HCT116 (cell line): ENCODE measurements around the gene IZUMO1R. TPM values are rescaled to one million over a fixed set of nuclear protein-coding genes. Genes with fewer than 3 reads are reported as not detected.
A peak's percentile ranks its signal among the peaks of the same experiment; 100 is the strongest.

Experiments
- ATAC-seq: fragments of 200-7000 bp; cut with Tn5 transposase; 2 replicates; pipeline ENCODE4 v1.9.1; 2020; ENCODE audit warnings: mild to moderate bottlenecking, moderate library complexity
- BruUV-seq: library from RNA; stranded (reverse); fragments of 400-500 nt; replicated peaks from 2 replicates; lab custom pipeline; 2021; lab: Mats Ljungman, UMichigan
- CTCF ChIA-PET: fragments of 300-600 bp; sonication (Branson Sonifier 250); formaldehyde crosslinking; loops from one replicate; lab custom pipeline; 2021; ENCODE audit warnings: antibody characterized with exemption; lab: Charles Lee
- POLR2A ChIA-PET: fragments of 300-600, 350-600 bp; sonication (Branson Sonifier 250); formaldehyde crosslinking; loops from one replicate; lab custom pipeline; 2021; ENCODE audit warnings: antibody characterized with exemption; lab: Charles Lee
- RAD21 ChIA-PET, 2 experiments: fragments of 300-600 bp; sonication (Branson Sonifier 250); formaldehyde crosslinking; loops; one replicate each; lab custom pipeline; 2023; ENCODE audit warnings: low total read pairs in 2 of 2; ENCODE audit not compliant: uncharacterized antibody in 2 of 2, unreplicated experiment in 2 of 2, low non-redundant PET in 1 of 2; lab: Charles Lee
- DNase-seq: peaks from one replicate; pipeline ENCODE4 v3.0.0-alpha.2; 2010; ENCODE audit warnings: low read depth, low spot score
- H2AFZ ChIP-seq: fragments of 200-600 bp; shearing (Covaris generic), sonication (generic); 2 replicates; pipeline ENCODE4 v1.6.1; 2017; ENCODE audit warnings: low read depth, mixed run types, mixed read lengths, antibody characterized with exemption, low read length; ENCODE audit not compliant: poor library complexity, severe bottlenecking
- H3K27ac ChIP-seq: 2 replicates; pipeline ENCODE4 v1.5.1; 2012; ENCODE audit warnings: low read depth, low read length
- H3K27me3 ChIP-seq: fragments of 200-600 bp; sonication (generic); 2 replicates; pipeline ENCODE4 v1.6.1; 2016; ENCODE audit warnings: mixed run types, low read length, mixed read lengths; ENCODE audit not compliant: insufficient read depth
- H3K36me3 ChIP-seq, 2 experiments: fragments of 200-500 bp in 1 of 2; fragments of 200-600 bp in 1 of 2; sonication (Bioruptor generic) in 1 of 2; sonication (generic) in 1 of 2; 2 replicates each; pipeline versions ENCODE4 v1.5.1 to v1.6.1; 2014 to 2016; ENCODE audit warnings: low read length in 2 of 2, inconsistent platforms in 1 of 2, mixed read lengths in 1 of 2, mixed run types in 1 of 2; ENCODE audit not compliant: insufficient read depth in 2 of 2, control insufficient read depth in 1 of 2
- H3K4me1 ChIP-seq, 2 experiments: fragments of 200-600 bp in 1 of 2; sonication (generic) in 1 of 2; 2 replicates each; pipeline versions ENCODE4 v1.5.1 to v1.6.1; 2012 to 2017; ENCODE audit warnings: low read length in 2 of 2, inconsistent platforms in 1 of 2, mild to moderate bottlenecking in 1 of 2, mixed read lengths in 1 of 2, mixed run types in 1 of 2, moderate library complexity in 1 of 2; ENCODE audit not compliant: insufficient read depth in 2 of 2, control insufficient read depth in 1 of 2
- H3K4me2 ChIP-seq: fragments of 200-600 bp; sonication (generic); 2 replicates; pipeline ENCODE4 v1.6.1; 2017; ENCODE audit warnings: mixed run types, low read length, mixed read lengths
- H3K4me3 ChIP-seq, 2 experiments: fragments of 200-600 bp in 1 of 2; sonication (generic) in 1 of 2; replicated peaks in 1 of 2; 2 replicates each; pipeline ENCODE4 v1.5.1; 2011 to 2016; ENCODE audit warnings: low read length in 2 of 2, control low read depth in 1 of 2, low read depth in 1 of 2, mild to moderate bottlenecking in 1 of 2, mixed read lengths in 1 of 2, mixed run types in 1 of 2
- H3K79me2 ChIP-seq: fragments of 200-600 bp; sonication (generic); 2 replicates; pipeline ENCODE4 v1.6.1; 2017; ENCODE audit warnings: mild to moderate bottlenecking, mixed run types, low read length, moderate library complexity, mixed read lengths; ENCODE audit not compliant: insufficient read depth
- H3K9ac ChIP-seq: fragments of 200-600 bp; sonication (generic); 2 replicates; pipeline ENCODE4 v1.6.1; 2016; ENCODE audit warnings: low read length, mixed read lengths
- H3K9me2 ChIP-seq: fragments of 200-600 bp; sonication (generic), shearing (Covaris generic); 2 replicates; pipeline ENCODE4 v1.6.1; 2017; ENCODE audit warnings: mixed run types, mild to moderate bottlenecking, moderate library complexity; ENCODE audit not compliant: insufficient read depth
- H3K9me3 ChIP-seq, 2 experiments: fragments of 200-500 bp in 1 of 2; fragments of 200-600 bp in 1 of 2; sonication (Bioruptor generic) in 1 of 2; sonication (generic) in 1 of 2; 2 replicates each; pipeline ENCODE4 v1.6.1; 2014 to 2017; ENCODE audit warnings: low read length in 2 of 2, mixed read lengths in 2 of 2, inconsistent platforms in 1 of 2, low read depth in 1 of 2, mild to moderate bottlenecking in 1 of 2, mixed run types in 1 of 2, moderate library complexity in 1 of 2; ENCODE audit not compliant: control insufficient read depth in 1 of 2, insufficient read depth in 1 of 2
- H4K20me1 ChIP-seq: fragments of 200-600 bp; sonication (generic), shearing (Covaris generic); 2 replicates; pipeline ENCODE4 v1.6.1; 2017; ENCODE audit warnings: mixed run types, mild to moderate bottlenecking, moderate library complexity; ENCODE audit not compliant: insufficient read depth
- CEBPB ChIP-seq: IDR thresholded peaks from 2 replicates; pipeline ENCODE4 v1.6.1; 2012; ENCODE audit warnings: low read depth
- EGR1 ChIP-seq: IDR thresholded peaks from 2 replicates; pipeline ENCODE4 v1.6.1; 2012; ENCODE audit warnings: low read depth
- EZH2phosphoT487 ChIP-seq: fragments of 200-600 bp; IDR thresholded peaks from 2 replicates; pipeline ENCODE4 v1.6.1; 2018; ENCODE audit warnings: antibody characterized with exemption, borderline replicate concordance
- JUND ChIP-seq: IDR thresholded peaks from 2 replicates; pipeline ENCODE4 v1.6.1; 2012
- RAD21 ChIP-seq: IDR thresholded peaks from 2 replicates; pipeline ENCODE4 v1.6.1; 2012; ENCODE audit warnings: low read depth, mild to moderate bottlenecking
- SRF ChIP-seq: IDR thresholded peaks from 2 replicates; pipeline ENCODE4 v1.6.1; 2012; ENCODE audit warnings: low read depth
- TCF7L2 ChIP-seq: IDR thresholded peaks from 2 replicates; pipeline ENCODE4 v1.7.0; 2011; ENCODE audit warnings: borderline replicate concordance, inconsistent platforms; ENCODE audit not compliant: insufficient read depth, insufficient read length; ENCODE audit errors: extremely low read depth
- intact Hi-C: fragments of 100-400 bp; cut with micrococcal nuclease; formaldehyde crosslinking; loops from 2 replicates; pipeline ENCODE4 v1.10.0; 2022
- total RNA-seq: library from RNA; stranded (reverse); gene quantifications from one replicate; pipeline ENCODE4 v1.2.1, GENCODE V29; 2021; ENCODE audit not compliant: unreplicated experiment

IZUMO1R gene
- total RNA-seq, 1 experiment from 2014 or later: not detected

DNA sequence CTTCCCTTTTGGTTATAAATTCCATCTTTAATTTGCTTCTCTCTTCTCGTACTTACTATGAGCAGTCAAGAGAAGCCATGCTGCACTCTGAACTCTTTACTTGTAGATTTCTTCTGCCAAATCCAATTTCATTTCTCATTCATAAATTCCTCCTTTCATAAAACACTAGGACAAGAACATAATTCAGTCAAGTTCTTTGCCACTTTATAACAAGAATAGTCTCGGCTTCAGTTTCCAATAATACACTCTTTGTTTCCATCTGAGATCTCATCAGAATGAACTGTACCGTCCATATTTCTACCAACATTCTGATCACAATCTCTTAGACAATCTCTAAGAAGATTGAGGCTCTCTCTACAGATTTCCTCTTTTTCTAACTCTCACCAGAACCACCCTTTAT, 25.1 kb downstream of the IZUMO1R start:
- no peaks in the 10 kb centered on the region for H3K9me3 ChIP-seq
- H3K4me2 ChIP-seq: no peak overlapping the region
- intact Hi-C loops: loop anchor here (10.0 kb wide), 1 partner anchor 435 kb away; no protein-coding TSS in a partner anchor
- H3K79me2 ChIP-seq: no peaks in the 10 kb centered on the region
- ATAC-seq (no peak), DNase-seq (no peak)
- ChIA-PET POLR2A (no interaction called here), CTCF (no interaction called here), RAD21 (no interaction called here)
- no peak overlapping the region for H3K27ac ChIP-seq
- H3K4me3 ChIP-seq: no peak overlapping the region
- H3K4me1 ChIP-seq: no peaks in the 10 kb centered on the region; a peak in 1 of 4 replicates
- no peaks in the 10 kb centered on the region for H3K36me3 ChIP-seq
- H4K20me1 ChIP-seq: no peaks in the 10 kb centered on the region
- H2AFZ ChIP-seq: no peak overlapping the region
- no peak overlapping the region for H3K9ac ChIP-seq
- BruUV-seq: no TSS peak
- H3K27me3 ChIP-seq: no peaks in the 10 kb centered on the region
- TF ChIP-seq SRF: no peak
- no peak for TF ChIP-seq EGR1
- H3K9me2 ChIP-seq: no peaks in the 10 kb centered on the region

GRCh38 chr11:94330789-94331188, 26.4 kb downstream of the IZUMO1R start:
- Histone ChIP-seq H3K27ac (no peak overlapping the region), H3K4me3 (no peak overlapping the region), H3K9me2 (no peaks in the 10 kb centered on the region), H3K9ac (no peak overlapping the region), H4K20me1 (no peaks in the 10 kb centered on the region), H3K36me3 (no peaks in the 10 kb centered on the region), H3K27me3 (no peaks in the 10 kb centered on the region)
- RAD21 ChIA-PET: no interaction called here
- CTCF ChIA-PET: no interaction called here
- no TSS peak for BruUV-seq
- POLR2A ChIA-PET: no interaction called here
- TF ChIP-seq JUND (peak; percentile 16; the same call in 1 of the 2 replicates), EGR1 (no peak), TCF7L2 (no peak), CEBPB (no peak), RAD21 (no peak), EZH2phosphoT487 (no peak)
- TF ChIP-seq, all 23 proteins: peak for 1
- H2AFZ ChIP-seq: no peak overlapping the region
- intact Hi-C loops: no loop called here
- no peaks in the 10 kb centered on the region; a peak in 1 of 4 replicates for H3K4me1 ChIP-seq
- H3K9me3 ChIP-seq: no peaks in the 10 kb centered on the region
- no peaks in the 10 kb centered on the region for H3K79me2 ChIP-seq
- no peak for ATAC-seq
- no peak overlapping the region for H3K4me2 ChIP-seq
- DNase-seq: no peak
